A673 (cell line): Measurements from ENCODE around the gene MINK1. TPM values are rescaled to one million over a fixed set of nuclear protein-coding genes. Genes with fewer than 3 reads are reported as not detected.
"Not testable (repeated sequence)": the region's sequence is repeated elsewhere in the genome, so short reads cannot be mapped to it uniquely, and the experiment has no call there.

Experiments
- BruUV-seq: library from RNA; stranded (reverse); fragments of 400-500 nt; replicated peaks from 2 replicates; lab custom pipeline; 2021; lab: Mats Ljungman, UMichigan
- CTCF ChIA-PET: fragments of 300-600 bp; sonication (Branson Sonifier 250); formaldehyde crosslinking; loops from one replicate; lab custom pipeline; 2022; ENCODE audit warnings: antibody characterized with exemption; lab: Charles Lee
- POLR2A ChIA-PET: fragments of 300-600 bp; sonication (Branson Sonifier 250); formaldehyde crosslinking; loops from one replicate; lab custom pipeline; 2022; ENCODE audit warnings: antibody characterized with exemption; ENCODE audit not compliant: low non-redundant PET; lab: Charles Lee
- DNase-seq: peaks from one replicate; pipeline ENCODE4 v3.0.0-alpha.2; 2015; ENCODE audit warnings: low spot score
- H3K27ac ChIP-seq: fragments of 200-600 bp; sonication (generic); 2 replicates; pipeline ENCODE4 v1.5.1; 2016; ENCODE audit warnings: mixed run types, low read depth, mild to moderate bottlenecking, mixed read lengths, antibody characterized with exemption, low read length; ENCODE audit not compliant: poor library complexity, severe bottlenecking
- H3K27me3 ChIP-seq: fragments of 200-600 bp; sonication (generic); replicated peaks from 2 replicates; pipeline ENCODE4 v1.6.1; 2017; ENCODE audit warnings: mixed run types, low read depth, mild to moderate bottlenecking, mixed read lengths, antibody characterized with exemption, low read length; ENCODE audit not compliant: insufficient read depth, poor library complexity
- H3K36me3 ChIP-seq: fragments of 200-600 bp; sonication (generic); 2 replicates; pipeline ENCODE4 v1.6.1; 2016; ENCODE audit warnings: mixed run types, mild to moderate bottlenecking, mixed read lengths, antibody characterized with exemption, low read length; ENCODE audit not compliant: insufficient read depth, poor library complexity, severe bottlenecking
- H3K4me1 ChIP-seq: fragments of 200-600 bp; sonication (generic); 2 replicates; pipeline ENCODE4 v1.6.1; 2017; ENCODE audit warnings: mixed run types, mild to moderate bottlenecking, mixed read lengths, antibody characterized with exemption, low read length; ENCODE audit not compliant: insufficient read depth, poor library complexity, severe bottlenecking
- H3K4me3 ChIP-seq: fragments of 200-600 bp; sonication (generic); 2 replicates; pipeline ENCODE4 v1.5.1; 2016; ENCODE audit warnings: low read depth, mixed run types, mild to moderate bottlenecking, mixed read lengths, low read length; ENCODE audit not compliant: poor library complexity, severe bottlenecking
- H3K9me3 ChIP-seq: fragments of 200-600 bp; sonication (generic); 2 replicates; pipeline ENCODE4 v1.6.1; 2016; ENCODE audit warnings: mixed run types, low read depth, mild to moderate bottlenecking, mixed read lengths, antibody characterized with exemption, low read length; ENCODE audit not compliant: poor library complexity, severe bottlenecking
- CTCF ChIP-seq: fragments of 300-800, 200-600 bp; sonication (generic); conservative IDR thresholded peaks from 2 replicates; pipeline ENCODE4 v1.5.1; 2017; ENCODE audit warnings: low read depth, mild to moderate bottlenecking, antibody characterized with exemption, low read length, moderate library complexity, mixed read lengths
- EZH2 ChIP-seq: fragments of 200-600 bp; sonication (generic); IDR thresholded peaks from 2 replicates; pipeline ENCODE4 v1.6.1; 2017; ENCODE audit warnings: borderline replicate concordance, low read depth, mild to moderate bottlenecking, mixed read lengths, antibody characterized with exemption, low read length; ENCODE audit not compliant: poor library complexity, severe bottlenecking
- intact Hi-C: fragments of 100-400 bp; cut with micrococcal nuclease; formaldehyde crosslinking; loops from one replicate; pipeline ENCODE4 v1.10.0; 2022; ENCODE audit not compliant: unreplicated experiment
- total RNA-seq: library from RNA; stranded (reverse); gene quantifications from 2 replicates; pipeline ENCODE4 v1.2.3, GENCODE V29; 2021

The MINK1 gene
- total RNA-seq, 1 experiment from 2014 or later: 67.7 TPM

- TF ChIP-seq CTCF: no peak
- TF ChIP-seq EZH2: no peak
- intact Hi-C loops: no loop called here
- DNase-seq: no peak
- Histone ChIP-seq H3K36me3 (no peaks in the 10 kb centered on the region), H3K27me3 (no peaks in the 10 kb centered on the region), H3K27ac (no peak overlapping the region), H3K4me1 (peaks cover 10% of the 10 kb centered on the region), H3K9me3 (no peaks in the 10 kb centered on the region), H3K4me3 (no peak overlapping the region)
- CTCF ChIA-PET: no interaction called here
- no TSS peak for BruUV-seq
- POLR2A ChIA-PET: no interaction called here
These were observed 27.5 kb downstream of the MINK1 start for GRCh38 chr17:4860651-4861050.

GRCh38 chr17:4861052-4861451 is 27.9 kb downstream of the MINK1 start:
- H3K4me3 ChIP-seq: no peak overlapping the region
- intact Hi-C loops: no loop called here
- peaks cover 10% of the 10 kb centered on the region for H3K4me1 ChIP-seq
- no peaks in the 10 kb centered on the region for H3K36me3 ChIP-seq
- H3K27ac ChIP-seq: no peak overlapping the region
- TF ChIP-seq EZH2: no peak
- ChIA-PET CTCF (no interaction called here), POLR2A (no interaction called here)
- no peak for DNase-seq
- H3K9me3 ChIP-seq: no peaks in the 10 kb centered on the region
- H3K27me3 ChIP-seq: no peaks in the 10 kb centered on the region
- no TSS peak for BruUV-seq

GRCh38 chr17:4862720-4863119 is 29.6 kb downstream of the MINK1 start:
- Histone ChIP-seq H3K9me3 (no peaks in the 10 kb centered on the region), H3K27ac (no peak overlapping the region), H3K36me3 (no peaks in the 10 kb centered on the region), H3K4me1 (peaks cover 10% of the 10 kb centered on the region), H3K27me3 (no peaks in the 10 kb centered on the region), H3K4me3 (no peak overlapping the region)
- ChIA-PET CTCF (interaction anchor here (0.6 kb wide), 1 partner anchor 27 kb away, joined by 3 read pairs; no protein-coding TSS in a partner anchor), POLR2A (no interaction called here)
- intact Hi-C loops: no loop called here
- BruUV-seq: no TSS peak
- no peak for TF ChIP-seq CTCF
- TF ChIP-seq EZH2: no peak
- no peak for DNase-seq

- no TSS peak for BruUV-seq
- ChIA-PET CTCF (interaction anchor here (0.6 kb wide), 1 partner anchor 26 kb away, joined by 3 read pairs; no protein-coding TSS in a partner anchor), POLR2A (no interaction called here)
- Histone ChIP-seq H3K9me3 (no peaks in the 10 kb centered on the region), H3K4me3 (no peak overlapping the region), H3K36me3 (no peaks in the 10 kb centered on the region), H3K27me3 (no peaks in the 10 kb centered on the region), H3K27ac (no peak overlapping the region), H3K4me1 (peaks cover 5% of the 10 kb centered on the region)
- DNase-seq: no peak
- intact Hi-C loops: no loop called here
- TF ChIP-seq CTCF (no peak), EZH2 (no peak)
These were observed 30.2 kb downstream of the MINK1 start for GRCh38 chr17:4863321-4863720.

- H3K36me3 ChIP-seq, intact Hi-C loops, H3K9me3 ChIP-seq, POLR2A ChIA-PET, CTCF ChIA-PET, H3K27ac ChIP-seq, BruUV-seq, H3K4me1 ChIP-seq, H3K27me3 ChIP-seq, H3K4me3 ChIP-seq, DNase-seq: not testable (repeated sequence)
These were observed 34.4 kb downstream of the MINK1 start for GRCh38 chr17:4867535-4867934.
